Measurements from ENCODE around the gene OTOGL. TPM values are rescaled to one million over a fixed set of nuclear protein-coding genes. Genes with fewer than 3 reads are reported as not detected.

Gene OTOGL
- total RNA-seq, 1 donor from 2014 or later = not detected

DNA sequence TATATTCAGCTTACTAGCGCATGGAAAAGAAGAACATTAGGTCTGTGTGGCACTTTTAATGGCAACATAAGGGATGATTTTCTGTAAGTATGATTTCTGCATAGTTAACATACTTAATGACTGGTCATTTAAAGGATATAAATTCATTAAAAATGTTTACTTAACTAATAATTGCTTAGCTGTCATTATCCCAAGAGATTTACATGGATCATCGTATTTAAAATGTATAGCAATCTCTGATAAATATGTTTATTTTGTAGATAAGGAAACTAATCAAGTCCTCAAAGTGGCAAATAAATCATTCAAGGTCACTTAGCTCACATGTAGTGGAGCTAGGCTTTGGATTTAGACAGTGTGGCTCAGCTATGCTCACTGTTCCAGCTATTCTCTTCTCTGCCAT lies 158.6 kb downstream of the OTOGL start:
- Histone ChIP-seq H3K4me3 (no peak overlapping the region), H3K9me3 (no peaks in the 10 kb centered on the region), H3K27ac (no peak overlapping the region), H3K27me3 (no peaks in the 10 kb centered on the region), H3K4me1 (no peaks in the 10 kb centered on the region), H3K36me3 (no peaks in the 10 kb centered on the region)
- DNase-seq (ENCODE audit: low spot score in 2 of 2) = no peak
- intact Hi-C loops (cut with DNase I) = no loop called here
- TF ChIP-seq CTCF (IDR thresholded peaks at IDR 0.05) = no peak

- no peak overlapping the region for H3K4me3 ChIP-seq
- no peaks in the 10 kb centered on the region for H3K4me1 ChIP-seq
- no peaks in the 10 kb centered on the region for H3K36me3 ChIP-seq
- no peaks in the 10 kb centered on the region for H3K9me3 ChIP-seq
- H3K27ac ChIP-seq = no peak overlapping the region
- DNase-seq (ENCODE audit: low spot score in 2 of 2) = no peak
- intact Hi-C loops (cut with DNase I) = no loop called here
- no peak for TF ChIP-seq CTCF (IDR thresholded peaks at IDR 0.05)
- H3K27me3 ChIP-seq = no peaks in the 10 kb centered on the region
These were observed 160.9 kb downstream of the OTOGL start for GRCh38 chr12:80260269-80260668.

DNA sequence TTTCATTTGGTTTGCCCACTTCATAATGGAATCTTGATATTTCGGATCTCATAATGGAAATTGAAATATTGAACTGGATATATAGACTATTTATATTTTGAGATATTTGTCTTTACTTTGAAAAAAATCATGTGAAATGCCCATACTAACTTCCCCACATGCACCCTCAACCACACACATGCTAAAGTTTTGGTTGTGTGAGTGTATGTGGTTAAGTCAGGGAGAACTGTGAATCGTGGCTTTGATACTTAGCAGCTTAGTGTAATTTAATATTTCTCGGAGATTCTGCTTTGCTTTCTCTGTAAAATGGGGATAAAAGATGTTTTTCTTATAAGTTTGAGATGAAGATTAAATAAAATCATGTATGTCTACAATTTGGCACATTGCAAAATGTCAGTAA lies 162.1 kb downstream of the OTOGL start:
- H3K27ac ChIP-seq = no peak overlapping the region
- H3K4me3 ChIP-seq = no peak overlapping the region
- no peaks in the 10 kb centered on the region for H3K4me1 ChIP-seq
- DNase-seq (ENCODE audit: low spot score in 2 of 2) = no peak
- no peaks in the 10 kb centered on the region for H3K9me3 ChIP-seq
- TF ChIP-seq CTCF (IDR thresholded peaks at IDR 0.05) = no peak
- no peaks in the 10 kb centered on the region for H3K36me3 ChIP-seq
- H3K27me3 ChIP-seq = no peaks in the 10 kb centered on the region
- intact Hi-C loops (cut with DNase I) = no loop called here

GRCh38 chr12:80262346-80262745 lies 163.0 kb downstream of the OTOGL start:
- no peak for TF ChIP-seq CTCF (IDR thresholded peaks at IDR 0.05)
- Histone ChIP-seq H3K36me3 (no peaks in the 10 kb centered on the region), H3K4me3 (no peak overlapping the region), H3K9me3 (no peaks in the 10 kb centered on the region), H3K27ac (no peak overlapping the region), H3K4me1 (no peaks in the 10 kb centered on the region), H3K27me3 (no peaks in the 10 kb centered on the region)
- DNase-seq (ENCODE audit: low spot score in 2 of 2) = no peak
- intact Hi-C loops (cut with DNase I) = no loop called here

- TF ChIP-seq CTCF (IDR thresholded peaks at IDR 0.05) = no peak
- Histone ChIP-seq H3K27ac (no peak overlapping the region), H3K27me3 (no peaks in the 10 kb centered on the region), H3K36me3 (no peaks in the 10 kb centered on the region), H3K4me3 (no peak overlapping the region), H3K4me1 (no peaks in the 10 kb centered on the region), H3K9me3 (no peaks in the 10 kb centered on the region)
- no peak for DNase-seq (ENCODE audit: low spot score in 2 of 2)
- intact Hi-C loops (cut with DNase I) = no loop called here
These were observed 163.4 kb downstream of the OTOGL start for GRCh38 chr12:80262771-80263170.

- Histone ChIP-seq H3K36me3 (no peaks in the 10 kb centered on the region), H3K27ac (no peak overlapping the region), H3K4me1 (peaks cover 0 to 3% of the 10 kb centered on the region in 2 donors), H3K27me3 (no peaks in the 10 kb centered on the region), H3K9me3 (no peaks in the 10 kb centered on the region), H3K4me3 (no peak overlapping the region)
- no peak for DNase-seq (ENCODE audit: low spot score in 2 of 2)
- no peak for TF ChIP-seq CTCF (IDR thresholded peaks at IDR 0.05)
- intact Hi-C loops (cut with DNase I) = no loop called here
These were observed 165.0 kb downstream of the OTOGL start for GRCh38 chr12:80264386-80264785.
